Mesothelial cell of epicardium (in vitro differentiated cells): Measurements from ENCODE around the gene FANCE. TPM values are rescaled to one million over a fixed set of nuclear protein-coding genes. Genes with fewer than 3 reads are reported as not detected.

Source experiments
- DNase-seq, 2 experiments: peaks; one replicate each; pipeline ENCODE4 v3.0.0; 2021; ENCODE audit warnings: low spot score in 2 of 2; ENCODE audit not compliant: unreplicated experiment in 2 of 2
- H3K27ac Mint-ChIP-seq: 2 replicates; pipeline ENCODE4 v1.8.0; 2021; ENCODE audit warnings: mixed read lengths
- H3K27me3 Mint-ChIP-seq: 2 replicates; pipeline ENCODE4 v1.8.0; 2021; ENCODE audit warnings: low read depth, mixed read lengths
- H3K36me3 Mint-ChIP-seq: 2 replicates; pipeline ENCODE4 v1.8.0; 2021; ENCODE audit warnings: mixed read lengths
- H3K4me1 Mint-ChIP-seq: 2 replicates; pipeline ENCODE4 v1.8.0; 2021; ENCODE audit warnings: mixed read lengths
- H3K4me3 Mint-ChIP-seq: 2 replicates; pipeline ENCODE4 v1.8.0; 2021; ENCODE audit warnings: mild to moderate bottlenecking, moderate library complexity, mixed read lengths
- H3K9me3 Mint-ChIP-seq: 2 replicates; pipeline ENCODE4 v1.8.0; 2021; ENCODE audit warnings: mixed read lengths
- total RNA-seq: library from RNA; stranded (reverse); gene quantifications from 3 replicates; pipeline ENCODE4 v1.2.1, GENCODE V29; 2021
- TF ChIP-seq, protein P1 (sequence below): fragments of 200-600 bp; sonication (generic); IDR thresholded peaks from one replicate; pipeline ENCODE4 v1.5.0; 2021; ENCODE audit warnings: antibody characterized with exemption; ENCODE audit not compliant: unreplicated experiment

Gene FANCE
- total RNA-seq, 1 donor from 2014 or later = 8.0 TPM

GRCh38 chr6:35483893-35484645 lies 31.9 kb downstream of the FANCE start:
- no peak for DNase-seq
- Mint-ChIP-seq H3K4me1 (peaks cover 45% of the 10 kb centered on the region), H3K9me3 (no peaks in the 10 kb centered on the region), H3K27ac (peak overlapping the region; percentile 99), H3K4me3 (no peak overlapping the region), H3K27me3 (no peaks in the 10 kb centered on the region), H3K36me3 (peaks cover 10% of the 10 kb centered on the region)
- TF ChIP-seq, protein P1, sequence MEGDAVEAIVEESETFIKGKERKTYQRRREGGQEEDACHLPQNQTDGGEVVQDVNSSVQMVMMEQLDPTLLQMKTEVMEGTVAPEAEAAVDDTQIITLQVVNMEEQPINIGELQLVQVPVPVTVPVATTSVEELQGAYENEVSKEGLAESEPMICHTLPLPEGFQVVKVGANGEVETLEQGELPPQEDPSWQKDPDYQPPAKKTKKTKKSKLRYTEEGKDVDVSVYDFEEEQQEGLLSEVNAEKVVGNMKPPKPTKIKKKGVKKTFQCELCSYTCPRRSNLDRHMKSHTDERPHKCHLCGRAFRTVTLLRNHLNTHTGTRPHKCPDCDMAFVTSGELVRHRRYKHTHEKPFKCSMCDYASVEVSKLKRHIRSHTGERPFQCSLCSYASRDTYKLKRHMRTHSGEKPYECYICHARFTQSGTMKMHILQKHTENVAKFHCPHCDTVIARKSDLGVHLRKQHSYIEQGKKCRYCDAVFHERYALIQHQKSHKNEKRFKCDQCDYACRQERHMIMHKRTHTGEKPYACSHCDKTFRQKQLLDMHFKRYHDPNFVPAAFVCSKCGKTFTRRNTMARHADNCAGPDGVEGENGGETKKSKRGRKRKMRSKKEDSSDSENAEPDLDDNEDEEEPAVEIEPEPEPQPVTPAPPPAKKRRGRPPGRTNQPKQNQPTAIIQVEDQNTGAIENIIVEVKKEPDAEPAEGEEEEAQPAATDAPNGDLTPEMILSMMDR = no peak

- no peak for DNase-seq
- peaks cover 9% of the 10 kb centered on the region for H3K36me3 Mint-ChIP-seq
- TF ChIP-seq, protein P1 = no peak
- no peaks in the 10 kb centered on the region for H3K27me3 Mint-ChIP-seq
- peak overlapping the region; percentile 49 for H3K4me3 Mint-ChIP-seq
- H3K9me3 Mint-ChIP-seq = no peaks in the 10 kb centered on the region
- H3K4me1 Mint-ChIP-seq = peaks cover 47% of the 10 kb centered on the region
- H3K27ac Mint-ChIP-seq = peak overlapping the region; percentile 99
Observed at GRCh38 chr6:35484921-35485392, 32.8 kb downstream of the FANCE start.

DNA sequence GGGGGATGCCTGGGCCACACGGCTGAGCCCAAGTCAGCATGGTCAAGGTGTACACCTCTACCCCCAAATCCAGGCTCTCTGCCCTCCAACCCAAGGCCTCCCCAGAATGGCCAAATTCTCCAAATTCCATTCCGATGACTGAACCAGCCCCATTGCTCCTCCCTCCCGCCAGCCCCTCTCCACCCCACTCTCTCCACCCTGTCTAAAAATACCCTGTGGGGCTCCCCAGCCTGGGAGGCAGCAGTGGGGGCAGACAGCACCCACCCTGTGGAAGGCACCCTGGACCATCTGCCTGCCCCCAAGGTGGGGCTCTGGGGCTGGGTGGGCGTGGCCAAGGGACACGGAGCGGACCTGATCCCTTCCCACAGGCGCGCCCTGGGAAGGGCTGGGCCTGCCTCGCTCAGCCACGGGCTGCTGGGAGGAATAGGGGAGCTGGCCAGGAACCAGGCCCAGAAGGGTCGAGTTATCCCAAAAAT lies 33.3 kb downstream of the FANCE start:
- peak in 1 of 2 experiments; percentile 63 for DNase-seq
- Mint-ChIP-seq H3K36me3 (peaks cover 9% of the 10 kb centered on the region), H3K4me1 (peaks cover 50% of the 10 kb centered on the region), H3K9me3 (no peaks in the 10 kb centered on the region), H3K27ac (peak overlapping the region; percentile 99), H3K4me3 (peak overlapping the region; percentile 49), H3K27me3 (no peaks in the 10 kb centered on the region)
- TF ChIP-seq, protein P1 = no peak

- H3K27ac Mint-ChIP-seq = peak overlapping the region; percentile 99
- DNase-seq = peak; percentile 76 to 89
- H3K4me3 Mint-ChIP-seq = peak overlapping the region; percentile 49
Observed at GRCh38 chr6:35486005-35486925, 34.1 kb downstream of the FANCE start.

More at GRCh38 chr6:35486005-35486925, 34.1 kb downstream of the FANCE start:
- peaks cover 9% of the 10 kb centered on the region for H3K36me3 Mint-ChIP-seq
- H3K4me1 Mint-ChIP-seq = peaks cover 56% of the 10 kb centered on the region
- TF ChIP-seq, protein P1 = no peak
- H3K9me3 Mint-ChIP-seq = no peaks in the 10 kb centered on the region
- H3K27me3 Mint-ChIP-seq = no peaks in the 10 kb centered on the region
